Measurements from ENCODE around the gene CLASP2.
"Not testable (repeated sequence)": the region's sequence is repeated elsewhere in the genome, so short reads cannot be mapped to it uniquely, and the experiment has no call there.

The CLASP2 gene

GRCh38 chr3:33526787-33527186 lies 191.3 kb downstream of the CLASP2 start:
- no peak for DNase-seq

- no peak for DNase-seq
These were observed 192.8 kb downstream of the CLASP2 start for GRCh38 chr3:33525232-33525631.

DNA sequence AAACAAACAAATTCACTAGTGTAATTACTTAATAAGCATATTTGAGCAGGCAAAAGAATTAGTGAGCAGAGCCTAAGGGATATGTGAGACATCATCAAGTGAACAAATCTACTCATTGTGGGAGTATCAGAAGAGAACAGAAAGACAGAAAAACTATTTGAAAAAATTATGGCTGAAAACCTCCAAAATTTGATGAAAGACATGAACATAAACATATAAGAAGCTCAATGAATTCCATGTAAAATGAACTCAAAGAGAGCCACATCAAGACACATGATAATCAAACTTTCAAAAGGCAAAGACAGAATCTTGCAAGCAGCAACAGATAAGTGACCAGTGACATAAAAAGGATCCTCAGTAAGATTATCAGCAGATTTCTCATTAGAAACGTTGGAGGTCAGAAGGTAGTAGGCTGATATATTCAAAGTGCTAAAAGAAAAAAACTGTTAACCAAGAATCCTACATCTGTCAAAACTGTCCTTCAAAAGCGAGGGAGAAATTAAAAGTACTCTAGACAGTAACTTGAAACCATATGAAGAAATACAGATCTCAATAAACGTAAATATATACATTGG lies 194.9 kb downstream of the CLASP2 start:
- DNase-seq = no peak

DNA sequence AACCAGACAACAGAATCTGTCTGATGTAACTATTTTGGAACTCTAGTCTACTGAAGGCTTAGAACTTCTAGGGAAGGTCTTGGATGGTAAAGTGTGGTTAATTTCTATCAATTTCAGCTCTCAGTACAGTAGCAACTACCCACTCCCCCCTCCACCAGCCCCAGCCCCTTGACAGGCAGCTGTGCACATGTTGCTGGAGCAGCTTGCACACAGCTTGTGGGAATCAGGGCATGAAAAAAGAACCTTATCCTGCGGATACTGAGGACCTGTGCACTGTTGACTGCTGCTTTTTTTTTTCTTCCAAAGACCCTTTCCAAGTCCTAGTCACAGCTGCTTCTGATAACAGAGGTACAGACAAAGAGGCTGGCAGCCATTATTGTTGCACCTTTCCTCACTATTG lies 196.3 kb downstream of the CLASP2 start:
- no peak for DNase-seq

DNA sequence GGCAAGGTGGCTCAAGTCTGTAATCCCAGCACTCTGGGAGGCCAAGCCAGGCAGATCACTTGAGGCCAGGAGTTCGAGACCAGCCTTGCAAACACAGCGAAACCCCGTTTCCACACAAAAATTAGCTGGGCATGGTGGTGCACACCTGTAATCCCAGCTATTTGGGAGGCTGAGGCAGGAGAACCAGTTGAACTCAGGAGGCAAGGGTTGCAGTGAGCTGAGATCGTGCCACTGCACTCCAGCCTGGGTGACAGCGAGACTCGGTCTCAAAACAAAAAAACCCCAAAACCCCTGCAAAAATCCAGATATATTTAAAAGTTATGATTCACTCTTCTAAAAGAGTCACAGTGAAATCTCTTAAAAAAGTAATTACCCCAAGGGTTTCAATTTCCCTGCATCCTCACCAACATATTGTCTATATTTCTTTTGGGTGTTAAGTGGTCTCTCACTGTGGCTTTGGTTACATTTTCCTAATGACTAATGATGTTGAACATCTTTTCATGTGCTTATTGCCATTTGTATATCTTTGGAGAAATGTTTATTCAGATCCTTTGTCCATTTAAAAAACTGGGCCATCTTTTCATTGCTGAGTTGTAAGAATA lies 204.7 kb downstream of the CLASP2 start:
- no peak for DNase-seq

DNA sequence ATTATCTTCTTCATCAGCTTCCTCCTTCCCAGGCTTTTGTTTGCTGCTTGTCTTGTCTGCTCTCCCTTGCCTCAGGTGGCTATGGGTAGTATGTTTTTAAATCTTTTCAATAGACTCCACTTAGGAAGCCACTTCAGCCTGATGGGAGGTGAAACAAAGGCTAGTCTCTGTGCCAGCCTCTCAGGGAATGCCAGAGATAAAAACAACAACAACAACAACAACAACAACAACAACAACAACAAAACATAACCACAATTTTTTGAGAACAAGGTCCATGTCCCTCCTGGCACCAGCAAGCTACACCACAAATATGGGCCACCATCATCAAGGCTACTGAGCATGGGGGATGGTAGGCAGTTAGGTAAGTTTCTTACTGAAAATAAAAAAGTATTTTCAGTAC lies 213.0 kb downstream of the CLASP2 start:
- no peak for DNase-seq

DNA sequence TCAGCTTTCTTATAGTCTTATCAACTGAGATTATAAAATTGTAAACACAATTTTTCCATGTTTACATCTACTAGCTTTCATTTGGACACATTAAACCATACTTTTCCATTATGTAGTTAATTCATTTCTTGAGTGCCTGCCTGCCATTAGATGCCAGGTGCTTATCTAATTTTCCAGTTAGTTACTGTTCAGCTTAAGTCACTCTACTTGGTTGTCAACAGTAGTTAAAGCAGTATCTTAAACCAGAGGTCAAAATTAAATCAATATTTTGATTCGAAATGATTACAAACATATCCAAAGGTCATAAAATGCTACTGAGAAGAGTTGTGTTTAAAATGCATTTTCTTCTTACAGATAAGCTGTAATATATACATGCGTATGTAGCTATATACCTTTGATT lies 221.6 kb downstream of the CLASP2 start:
- no peak for DNase-seq

GRCh38 chr3:33491721-33492120 lies 226.3 kb downstream of the CLASP2 start:
- DNase-seq = no peak

GRCh38 chr3:33490641-33491241 lies 227.3 kb downstream of the CLASP2 start:
- no peak for DNase-seq

DNA sequence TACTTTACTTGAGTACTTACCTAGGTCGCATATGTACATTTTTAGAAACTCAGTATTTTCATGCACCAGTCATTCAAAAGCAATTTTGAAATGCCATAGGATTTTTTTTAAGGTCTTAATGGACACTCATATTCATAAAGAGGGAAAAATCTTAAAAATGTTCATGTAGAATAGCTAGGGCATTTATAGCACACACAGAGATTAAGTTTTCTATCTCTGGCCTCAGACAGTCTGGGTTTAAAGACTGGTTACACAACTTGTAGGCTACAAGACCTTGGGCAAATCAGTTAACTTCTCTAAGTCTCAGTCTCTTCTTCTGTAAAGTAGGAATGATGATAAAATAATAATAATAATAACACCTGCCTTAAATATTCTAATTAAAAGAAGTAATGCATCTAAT lies 229.4 kb downstream of the CLASP2 start:
- no peak for DNase-seq

- no peak for DNase-seq
These were observed 229.8 kb downstream of the CLASP2 start for GRCh38 chr3:33488246-33488645.

DNA sequence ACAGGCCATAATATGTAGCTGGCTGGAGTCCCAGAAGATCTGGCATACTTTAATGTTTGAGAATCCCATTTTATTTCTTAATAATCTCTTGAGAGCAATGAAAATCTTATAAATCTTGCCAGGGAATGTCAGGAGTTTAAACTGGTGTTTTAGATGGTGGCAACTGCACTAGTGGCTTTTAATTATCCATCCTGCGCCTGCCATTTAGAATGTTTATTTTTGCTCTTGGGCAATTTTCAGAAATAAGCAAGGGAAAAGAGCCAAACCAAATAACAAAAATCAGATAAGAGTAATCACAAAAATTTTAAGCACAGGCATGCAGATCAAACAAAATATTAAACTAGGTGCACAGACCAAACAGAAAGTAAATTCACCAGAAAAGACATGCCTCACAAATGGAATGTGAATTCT lies 235.9 kb downstream of the CLASP2 start:
- no peak for DNase-seq

- no peak for DNase-seq
These were observed 243.2 kb downstream of the CLASP2 start for GRCh38 chr3:33474896-33475295.

DNA sequence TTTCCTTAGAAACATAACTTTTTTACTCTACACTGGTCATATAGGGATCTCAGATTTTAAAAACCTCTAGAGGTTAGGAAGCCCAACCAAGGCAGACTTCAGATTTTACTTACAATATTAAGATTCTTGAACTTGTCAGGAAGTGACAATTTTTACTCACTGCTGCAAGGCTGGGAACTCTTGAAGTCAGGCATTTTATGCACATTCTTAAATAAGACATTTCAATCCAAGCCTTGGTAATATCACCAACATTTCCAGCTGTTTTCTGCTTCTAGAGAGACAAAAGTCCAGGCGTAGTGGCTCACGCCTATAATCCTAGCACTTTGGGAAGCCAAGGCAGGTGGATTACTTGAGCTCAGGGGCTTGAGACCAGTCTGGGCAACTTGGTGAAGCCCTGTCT lies 244.2 kb downstream of the CLASP2 start:
- no peak for DNase-seq

GRCh38 chr3:33467786-33468185 lies 250.3 kb downstream of the CLASP2 start:
- DNase-seq = no peak

DNA sequence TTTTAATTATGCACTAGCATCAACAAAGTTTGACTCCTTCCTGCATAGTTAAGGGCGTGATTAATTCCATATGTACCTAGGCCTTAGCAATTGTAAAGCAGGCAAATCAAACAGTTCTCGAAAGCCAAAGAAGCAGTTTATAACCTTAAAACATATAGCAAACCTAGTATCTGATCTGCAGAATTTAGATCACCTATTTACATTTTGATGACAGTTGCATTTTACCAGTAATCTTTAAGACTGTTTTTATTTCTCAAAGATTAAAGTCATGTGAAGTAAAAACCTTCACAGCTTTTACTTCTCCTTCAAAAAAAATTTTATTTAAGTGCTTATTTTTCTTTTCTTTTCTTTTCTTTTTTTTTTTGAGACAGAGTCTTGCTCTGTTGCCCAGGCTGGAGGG lies 257.0 kb downstream of the CLASP2 start:
- no peak for DNase-seq

GRCh38 chr3:33459577-33459976 lies 258.5 kb downstream of the CLASP2 start:
- DNase-seq = not testable (repeated sequence)

GRCh38 chr3:33458446-33458845 lies 259.6 kb downstream of the CLASP2 start:
- no peak for DNase-seq

DNA sequence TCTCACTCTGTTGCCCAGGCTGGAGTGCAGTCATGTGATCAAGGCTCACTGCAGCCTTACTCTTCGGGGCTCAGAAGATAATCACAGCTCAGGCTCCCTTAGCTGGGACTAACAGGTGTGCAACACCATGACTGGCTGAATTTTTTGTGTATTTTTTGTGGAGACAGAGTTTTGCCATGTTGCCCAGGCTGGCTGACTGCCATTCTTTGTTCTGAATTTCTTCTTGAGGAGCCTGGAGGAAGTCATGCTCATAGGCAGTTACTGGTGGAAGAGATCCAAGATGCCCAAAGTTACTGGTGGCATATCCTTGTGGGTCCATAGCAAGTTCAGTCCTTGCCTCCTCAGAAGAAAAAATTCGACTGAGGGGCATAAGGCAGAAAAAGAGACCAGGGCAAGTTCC lies 261.3 kb downstream of the CLASP2 start:
- no peak for DNase-seq

DNA sequence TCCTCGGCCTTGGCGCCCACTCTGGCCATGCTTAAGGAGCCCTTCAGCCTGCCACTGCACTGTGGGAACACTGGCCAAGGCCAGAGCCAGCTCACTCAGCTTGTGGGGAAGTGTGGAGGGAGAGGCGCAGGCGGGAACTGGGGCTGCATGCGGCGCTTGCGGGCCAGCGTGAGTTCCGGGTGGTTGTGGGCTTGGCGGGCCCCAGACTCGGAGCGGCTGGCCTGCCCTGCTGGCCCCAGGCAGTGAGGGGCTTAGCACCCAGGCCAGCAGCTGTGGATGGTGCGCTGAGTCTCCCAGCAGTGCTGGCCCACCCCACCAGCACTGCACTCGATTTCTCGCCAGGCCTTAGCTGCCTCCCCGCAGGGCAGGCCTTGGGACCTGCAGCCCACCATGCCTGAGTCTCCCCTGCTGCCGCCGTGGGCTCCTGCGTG lies 264.7 kb downstream of the CLASP2 start:
- no peak for DNase-seq

- not testable (repeated sequence) for DNase-seq
These were observed 266.1 kb downstream of the CLASP2 start for GRCh38 chr3:33451994-33452393.

DNA sequence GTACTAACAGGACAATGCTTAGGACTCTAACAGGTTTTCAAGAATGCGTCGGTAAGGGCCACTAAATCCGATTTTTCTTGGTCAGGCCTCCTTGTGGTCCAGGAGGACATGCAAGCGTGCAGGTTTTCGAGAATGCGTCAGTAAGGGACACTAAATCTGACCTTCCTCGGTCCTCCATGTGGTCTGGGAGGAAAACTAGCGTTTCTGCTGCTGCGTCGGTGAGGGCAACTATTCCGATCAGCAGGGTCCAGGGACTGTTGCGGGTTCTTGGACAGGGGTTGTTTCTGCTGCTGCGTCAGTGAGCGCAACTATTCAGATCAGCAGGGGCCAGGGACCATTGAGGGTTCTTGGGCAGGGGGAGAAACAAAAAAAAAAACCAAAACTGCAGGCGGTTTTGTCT lies 270.1 kb downstream of the CLASP2 start:
- DNase-seq = no peak

DNA sequence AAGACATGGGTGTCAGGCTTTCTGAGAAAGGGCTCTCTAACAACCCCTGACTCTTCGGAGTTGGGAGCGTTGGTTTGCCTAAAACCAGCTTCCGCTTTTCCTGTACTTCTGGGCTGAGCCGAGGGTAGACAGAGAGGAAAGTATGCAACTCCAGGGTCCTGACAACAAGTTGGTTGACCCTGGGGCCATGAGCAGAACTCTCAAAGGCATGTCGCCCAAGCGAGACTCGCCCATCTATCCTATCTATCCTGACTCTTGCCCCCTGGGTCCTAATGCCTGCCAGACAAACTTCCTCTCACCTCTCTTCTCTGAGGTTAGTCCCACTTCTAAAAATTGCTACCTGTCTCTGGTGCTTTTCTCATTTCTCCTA lies 270.8 kb downstream of the CLASP2 start:
- not testable (repeated sequence) for DNase-seq
